ENCODE measurements around the gene SNAPC1. TPM values are rescaled to one million over a fixed set of nuclear protein-coding genes. Genes with fewer than 3 reads are reported as not detected.

SNAPC1 gene
- total RNA-seq, 1 donor from 2014 or later, result 1.3 TPM

- Mint-ChIP-seq H3K27ac (ENCODE audit: unreplicated experiment) (no peak overlapping the region), H3K4me1 (ENCODE audit: low read depth, unreplicated experiment) (peaks cover 16% of the 10 kb centered on the region), H3K27me3 (ENCODE audit: unreplicated experiment) (no peaks in the 10 kb centered on the region), H3K9me3 (ENCODE audit: unreplicated experiment) (peaks cover 1% of the 10 kb centered on the region), H3K4me3 (ENCODE audit: unreplicated experiment) (no peak overlapping the region), H3K36me3 (ENCODE audit: unreplicated experiment) (no peaks in the 10 kb centered on the region)
- DNase-seq, result no peak
- TF ChIP-seq, protein P1, sequence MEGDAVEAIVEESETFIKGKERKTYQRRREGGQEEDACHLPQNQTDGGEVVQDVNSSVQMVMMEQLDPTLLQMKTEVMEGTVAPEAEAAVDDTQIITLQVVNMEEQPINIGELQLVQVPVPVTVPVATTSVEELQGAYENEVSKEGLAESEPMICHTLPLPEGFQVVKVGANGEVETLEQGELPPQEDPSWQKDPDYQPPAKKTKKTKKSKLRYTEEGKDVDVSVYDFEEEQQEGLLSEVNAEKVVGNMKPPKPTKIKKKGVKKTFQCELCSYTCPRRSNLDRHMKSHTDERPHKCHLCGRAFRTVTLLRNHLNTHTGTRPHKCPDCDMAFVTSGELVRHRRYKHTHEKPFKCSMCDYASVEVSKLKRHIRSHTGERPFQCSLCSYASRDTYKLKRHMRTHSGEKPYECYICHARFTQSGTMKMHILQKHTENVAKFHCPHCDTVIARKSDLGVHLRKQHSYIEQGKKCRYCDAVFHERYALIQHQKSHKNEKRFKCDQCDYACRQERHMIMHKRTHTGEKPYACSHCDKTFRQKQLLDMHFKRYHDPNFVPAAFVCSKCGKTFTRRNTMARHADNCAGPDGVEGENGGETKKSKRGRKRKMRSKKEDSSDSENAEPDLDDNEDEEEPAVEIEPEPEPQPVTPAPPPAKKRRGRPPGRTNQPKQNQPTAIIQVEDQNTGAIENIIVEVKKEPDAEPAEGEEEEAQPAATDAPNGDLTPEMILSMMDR (IDR thresholded peaks at IDR 0.05; ENCODE audit: partially characterized antibody, unreplicated experiment), result no peak
These were observed 42.6 kb upstream of the SNAPC1 start for GRCh38 chr14:61719344-61720293.

DNA sequence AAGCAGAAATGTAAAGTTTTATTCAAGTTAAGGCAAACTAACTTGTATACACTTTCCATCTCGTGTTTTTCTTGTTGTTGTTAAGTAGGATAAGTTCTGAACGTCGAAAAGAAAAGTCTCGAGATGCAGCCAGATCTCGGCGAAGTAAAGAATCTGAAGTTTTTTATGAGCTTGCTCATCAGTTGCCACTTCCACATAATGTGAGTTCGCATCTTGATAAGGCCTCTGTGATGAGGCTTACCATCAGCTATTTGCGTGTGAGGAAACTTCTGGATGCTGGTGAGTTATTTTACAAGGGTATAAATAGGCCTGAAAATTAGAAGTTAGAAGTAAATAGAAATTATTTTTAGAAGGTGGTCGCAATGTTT, 41.9 kb upstream of the SNAPC1 start:
- TF ChIP-seq, protein P1 (IDR thresholded peaks at IDR 0.05; ENCODE audit: partially characterized antibody, unreplicated experiment), result no peak
- DNase-seq, result no peak
- Mint-ChIP-seq H3K27ac (ENCODE audit: unreplicated experiment) (no peak overlapping the region), H3K27me3 (ENCODE audit: unreplicated experiment) (no peaks in the 10 kb centered on the region), H3K4me3 (ENCODE audit: unreplicated experiment) (no peak overlapping the region), H3K9me3 (ENCODE audit: unreplicated experiment) (peaks cover 1% of the 10 kb centered on the region), H3K4me1 (ENCODE audit: low read depth, unreplicated experiment) (peaks cover 16% of the 10 kb centered on the region), H3K36me3 (ENCODE audit: unreplicated experiment) (no peaks in the 10 kb centered on the region)

GRCh38 chr14:61720741-61721140, 41.5 kb upstream of the SNAPC1 start:
- Mint-ChIP-seq H3K4me3 (ENCODE audit: unreplicated experiment) (no peak overlapping the region), H3K36me3 (ENCODE audit: unreplicated experiment) (no peaks in the 10 kb centered on the region), H3K27ac (ENCODE audit: unreplicated experiment) (no peak overlapping the region), H3K4me1 (ENCODE audit: low read depth, unreplicated experiment) (peaks cover 16% of the 10 kb centered on the region), H3K9me3 (ENCODE audit: unreplicated experiment) (peaks cover 1% of the 10 kb centered on the region), H3K27me3 (ENCODE audit: unreplicated experiment) (no peaks in the 10 kb centered on the region)
- TF ChIP-seq, protein P1 (IDR thresholded peaks at IDR 0.05; ENCODE audit: partially characterized antibody, unreplicated experiment), result no peak
- no peak for DNase-seq

DNA sequence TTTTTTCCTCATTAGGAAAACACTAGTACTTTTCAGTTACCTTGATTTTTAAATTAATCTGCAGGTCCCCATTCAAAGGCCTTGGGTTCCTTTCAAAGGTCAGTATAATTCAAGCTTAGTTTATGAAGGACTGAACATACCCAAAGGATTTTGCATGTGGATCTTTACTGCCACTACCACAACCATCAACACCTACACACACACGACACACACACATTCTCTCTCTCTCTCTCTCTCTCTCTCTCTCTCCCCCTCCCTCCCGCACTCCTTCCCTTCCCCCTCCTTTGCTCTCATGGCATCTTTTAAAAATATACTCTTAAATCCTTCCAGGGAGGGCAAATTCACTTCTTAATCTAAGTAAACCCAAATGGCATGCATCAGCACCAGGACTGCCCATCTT, 38.1 kb upstream of the SNAPC1 start:
- TF ChIP-seq, protein P1 (IDR thresholded peaks at IDR 0.05; ENCODE audit: partially characterized antibody, unreplicated experiment), result no peak
- peaks cover 1% of the 10 kb centered on the region for H3K9me3 Mint-ChIP-seq (ENCODE audit: unreplicated experiment)
- no peaks in the 10 kb centered on the region for H3K27me3 Mint-ChIP-seq (ENCODE audit: unreplicated experiment)
- H3K4me1 Mint-ChIP-seq (ENCODE audit: low read depth, unreplicated experiment), result peaks cover 11% of the 10 kb centered on the region
- H3K27ac Mint-ChIP-seq (ENCODE audit: unreplicated experiment), result no peak overlapping the region
- no peaks in the 10 kb centered on the region for H3K36me3 Mint-ChIP-seq (ENCODE audit: unreplicated experiment)
- DNase-seq, result no peak
- H3K4me3 Mint-ChIP-seq (ENCODE audit: unreplicated experiment), result no peak overlapping the region

Measured in glutamatergic neuron (in vitro differentiated cells).